Right atrium auricular region (tissue), 2 donors: ENCODE measurements around the gene PDE4C. TPM values are rescaled to one million over a fixed set of nuclear protein-coding genes. Genes with fewer than 3 reads are reported as not detected.
A peak's percentile ranks its signal among the peaks of the same experiment; 100 is the strongest.
"Not testable (repeated sequence)": the region's sequence is repeated elsewhere in the genome, so short reads cannot be mapped to it uniquely, and the experiment has no call there.

Source experiments
- DNase-seq: peaks from one replicate; pipeline ENCODE4 v3.0.0-alpha.2; 2019; ENCODE audit warnings: low spot score
- H3K27ac ChIP-seq, 2 donors: fragments of 200-600 bp; sonication (generic); 1 replicate in 1 of 2; 2 replicates in 1 of 2; pipeline ENCODE4 v1.5.1; 2016 to 2019
- H3K27me3 ChIP-seq, 2 donors: fragments of 200-600 bp; sonication (generic); one replicate each; pipeline versions ENCODE4 v1.5.1 to v1.6.0; 2017 to 2019
- H3K36me3 ChIP-seq: fragments of 200-600 bp; sonication (generic); one replicate; pipeline ENCODE4 v1.5.1; 2016
- H3K4me1 ChIP-seq, 2 donors: fragments of 200-600 bp; sonication (generic); one replicate each; pipeline versions ENCODE4 v1.5.1 to v1.6.0; 2017 to 2019
- H3K4me3 ChIP-seq, 2 donors: fragments of 200-600 bp; sonication (generic); 1 replicate in 1 of 2; 2 replicates in 1 of 2; pipeline ENCODE4 v1.5.1; 2017 to 2019; ENCODE audit warnings: mild to moderate bottlenecking in 1 of 2, moderate library complexity in 1 of 2
- H3K9me3 ChIP-seq, 2 donors: fragments of 200-600 bp; sonication (generic); one replicate each; pipeline ENCODE4 v1.5.1; 2019
- total RNA-seq, 2 donors: library from RNA; depleted of rRNA; stranded (reverse); fragments of >200 nt; gene quantifications; one replicate each; pipeline ENCODE4 v1.1.0, GENCODE V29; 2016
- TF ChIP-seq, protein P1 (sequence below), 2 donors: fragments of 200-600 bp; sonication (generic); IDR thresholded peaks; one replicate each; pipeline ENCODE4 v1.5.1; 2019; ENCODE audit warnings: antibody characterized with exemption in 2 of 2

The PDE4C gene
- total RNA-seq, 2 donors from 2014 or later = 1.4 TPM; not detected in 1

GRCh38 chr19:18218159-18218558, 8.1 kb downstream of the PDE4C start:
- DNase-seq = no peak
- no peaks in the 10 kb centered on the region for H3K36me3 ChIP-seq
- H3K27ac ChIP-seq = no peak overlapping the region
- no peaks in the 10 kb centered on the region for H3K27me3 ChIP-seq
- H3K4me1 ChIP-seq = no peaks in the 10 kb centered on the region
- H3K4me3 ChIP-seq = no peak overlapping the region
- H3K9me3 ChIP-seq = no peaks in the 10 kb centered on the region
- TF ChIP-seq, protein P1, sequence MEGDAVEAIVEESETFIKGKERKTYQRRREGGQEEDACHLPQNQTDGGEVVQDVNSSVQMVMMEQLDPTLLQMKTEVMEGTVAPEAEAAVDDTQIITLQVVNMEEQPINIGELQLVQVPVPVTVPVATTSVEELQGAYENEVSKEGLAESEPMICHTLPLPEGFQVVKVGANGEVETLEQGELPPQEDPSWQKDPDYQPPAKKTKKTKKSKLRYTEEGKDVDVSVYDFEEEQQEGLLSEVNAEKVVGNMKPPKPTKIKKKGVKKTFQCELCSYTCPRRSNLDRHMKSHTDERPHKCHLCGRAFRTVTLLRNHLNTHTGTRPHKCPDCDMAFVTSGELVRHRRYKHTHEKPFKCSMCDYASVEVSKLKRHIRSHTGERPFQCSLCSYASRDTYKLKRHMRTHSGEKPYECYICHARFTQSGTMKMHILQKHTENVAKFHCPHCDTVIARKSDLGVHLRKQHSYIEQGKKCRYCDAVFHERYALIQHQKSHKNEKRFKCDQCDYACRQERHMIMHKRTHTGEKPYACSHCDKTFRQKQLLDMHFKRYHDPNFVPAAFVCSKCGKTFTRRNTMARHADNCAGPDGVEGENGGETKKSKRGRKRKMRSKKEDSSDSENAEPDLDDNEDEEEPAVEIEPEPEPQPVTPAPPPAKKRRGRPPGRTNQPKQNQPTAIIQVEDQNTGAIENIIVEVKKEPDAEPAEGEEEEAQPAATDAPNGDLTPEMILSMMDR (IDR thresholded peaks at IDR 0.05) = no peak

GRCh38 chr19:18216789-18217188, 9.4 kb downstream of the PDE4C start:
- H3K4me1 ChIP-seq = no peaks in the 10 kb centered on the region
- no peak for DNase-seq
- no peaks in the 10 kb centered on the region for H3K27me3 ChIP-seq
- no peak overlapping the region for H3K4me3 ChIP-seq
- H3K36me3 ChIP-seq = no peaks in the 10 kb centered on the region
- H3K27ac ChIP-seq = no peak overlapping the region
- TF ChIP-seq, protein P1 (IDR thresholded peaks at IDR 0.05) = no peak
- H3K9me3 ChIP-seq = no peaks in the 10 kb centered on the region

DNA sequence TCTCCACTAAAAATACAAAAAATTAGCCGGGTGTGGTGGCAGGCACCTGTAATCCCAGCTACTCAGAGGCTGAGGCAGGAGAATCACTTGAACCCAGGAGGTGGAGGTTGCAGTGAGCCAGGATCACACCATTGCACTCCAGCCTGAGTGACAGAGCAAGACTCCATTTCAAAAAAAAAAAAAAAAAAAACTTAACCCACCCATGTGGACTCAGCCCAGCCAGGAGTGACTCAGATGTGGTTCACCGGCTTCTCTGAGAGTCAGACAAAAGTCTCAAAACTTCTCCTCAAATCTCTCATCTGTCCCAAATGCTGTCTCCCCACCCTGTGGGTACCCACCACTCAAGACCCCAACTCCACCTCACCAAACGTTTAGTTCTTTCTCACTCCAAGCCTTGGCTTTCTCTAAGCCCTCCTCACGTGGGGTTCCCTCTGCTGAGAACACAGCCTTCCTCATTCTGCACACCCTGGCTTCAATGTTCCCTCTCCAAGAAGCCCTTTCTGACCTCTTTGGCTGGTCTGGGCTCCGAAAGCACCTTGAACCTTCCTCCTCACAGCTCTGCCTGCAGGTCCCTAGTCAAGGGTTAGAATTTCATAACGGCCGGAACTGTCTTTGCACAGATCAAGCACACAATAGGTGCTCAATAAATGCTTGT, 11.3 kb downstream of the PDE4C start:
- Histone ChIP-seq H3K27me3 (no peaks in the 10 kb centered on the region), H3K9me3 (no peaks in the 10 kb centered on the region), H3K27ac (no peak overlapping the region), H3K4me1 (no peaks in the 10 kb centered on the region), H3K4me3 (no peak overlapping the region), H3K36me3 (no peaks in the 10 kb centered on the region)
- TF ChIP-seq, protein P1 (IDR thresholded peaks at IDR 0.05) = no peak
- DNase-seq = no peak

DNA sequence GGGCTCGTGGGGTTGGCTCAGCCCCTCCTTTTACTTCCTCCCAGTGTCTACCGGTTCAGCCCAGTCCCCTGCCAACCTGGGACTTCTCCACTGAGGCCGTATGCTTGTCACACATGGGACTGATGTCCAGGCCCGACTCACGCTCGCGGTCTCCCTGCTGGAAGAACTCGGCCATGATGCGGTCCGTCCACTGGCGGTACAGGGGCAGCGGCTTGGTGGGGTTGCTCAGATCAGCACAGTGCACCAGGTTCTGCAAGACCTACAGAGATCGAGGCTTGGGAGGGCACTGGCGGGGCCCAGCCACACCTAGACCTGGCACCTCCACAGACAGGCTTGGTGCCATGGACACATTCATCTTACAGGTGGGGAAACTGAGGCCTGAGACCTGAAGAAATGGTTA, 14.6 kb downstream of the PDE4C start:
- H3K4me1 ChIP-seq = peaks cover 0 to 7% of the 10 kb centered on the region in 2 donors
- H3K9me3 ChIP-seq = no peaks in the 10 kb centered on the region
- H3K36me3 ChIP-seq = no peaks in the 10 kb centered on the region
- no peak overlapping the region for H3K27ac ChIP-seq
- no peak for DNase-seq
- TF ChIP-seq, protein P1 (IDR thresholded peaks at IDR 0.05) = no peak
- no peak overlapping the region for H3K4me3 ChIP-seq
- no peaks in the 10 kb centered on the region for H3K27me3 ChIP-seq

DNA sequence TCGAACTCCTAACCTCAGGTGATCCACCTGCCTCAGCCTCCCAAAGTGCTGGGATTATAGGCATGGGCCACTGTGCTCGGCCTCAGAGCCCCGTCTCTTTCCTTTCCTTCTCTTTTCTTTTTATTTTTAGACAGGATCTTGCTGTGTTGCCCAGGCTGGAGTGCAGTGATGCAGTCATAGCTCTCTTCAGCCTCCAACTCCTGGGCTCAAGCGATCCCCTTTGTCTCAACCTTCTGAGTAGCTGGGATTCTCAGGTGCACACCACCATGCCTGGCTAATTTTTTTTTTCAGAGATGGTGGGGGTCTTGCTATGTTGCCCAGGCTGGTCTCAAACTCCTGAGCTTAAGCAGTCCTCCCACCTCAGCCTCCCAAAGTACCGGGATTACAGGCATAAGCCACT, 16.3 kb downstream of the PDE4C start:
- H3K4me1 ChIP-seq = peaks cover 0 to 16% of the 10 kb centered on the region in 2 donors
- H3K4me3 ChIP-seq, H3K27me3 ChIP-seq, H3K9me3 ChIP-seq, DNase-seq, H3K27ac ChIP-seq, H3K36me3 ChIP-seq: not testable (repeated sequence)

- DNase-seq = no peak
- peak overlapping the region; percentile 42 to 46 for H3K27ac ChIP-seq
- no peaks in the 10 kb centered on the region for H3K9me3 ChIP-seq
- no peaks in the 10 kb centered on the region for H3K27me3 ChIP-seq
- H3K36me3 ChIP-seq = no peaks in the 10 kb centered on the region
- H3K4me1 ChIP-seq = peaks cover 0 to 19% of the 10 kb centered on the region in 2 donors
- H3K4me3 ChIP-seq = no peak overlapping the region
- TF ChIP-seq, protein P1 (IDR thresholded peaks at IDR 0.05) = peak; percentile 87
Measured at GRCh38 chr19:18208098-18208951, 17.9 kb downstream of the PDE4C start.
